ENCODE measurements around the gene REC114.
"Not testable (repeated sequence)": the region's sequence is repeated elsewhere in the genome, so short reads cannot be mapped to it uniquely, and the experiment has no call there.

REC114 gene

GRCh38 chr15:73442968-73443367 is at the start of gene REC114:
Gene REC114 (plus strand): TSS chr15:73443164. CDS start chr15:73443186, 22 bp downstream.
- DNase-seq = no peak

DNA sequence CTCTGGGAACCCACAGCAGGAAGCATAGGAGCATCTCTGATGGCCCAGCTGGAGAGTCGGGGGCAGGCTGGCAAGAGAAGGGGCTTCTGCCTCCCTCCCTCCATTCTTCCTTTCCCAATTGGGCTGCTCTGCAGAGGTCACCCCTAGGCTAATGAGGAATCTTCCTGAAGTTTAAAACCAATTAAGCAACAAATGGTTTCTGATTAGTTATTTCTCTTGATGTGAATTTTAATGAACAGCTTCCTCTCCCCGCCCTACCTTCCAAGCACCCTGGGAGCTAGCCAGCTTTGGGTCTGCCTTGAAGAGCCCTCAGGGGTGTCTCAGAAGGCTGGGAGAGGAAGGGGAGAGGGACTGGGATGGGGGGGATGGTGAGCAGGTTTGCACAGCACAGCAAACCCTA is 49.6 kb upstream of the REC114 start:
- DNase-seq = no peak

DNA sequence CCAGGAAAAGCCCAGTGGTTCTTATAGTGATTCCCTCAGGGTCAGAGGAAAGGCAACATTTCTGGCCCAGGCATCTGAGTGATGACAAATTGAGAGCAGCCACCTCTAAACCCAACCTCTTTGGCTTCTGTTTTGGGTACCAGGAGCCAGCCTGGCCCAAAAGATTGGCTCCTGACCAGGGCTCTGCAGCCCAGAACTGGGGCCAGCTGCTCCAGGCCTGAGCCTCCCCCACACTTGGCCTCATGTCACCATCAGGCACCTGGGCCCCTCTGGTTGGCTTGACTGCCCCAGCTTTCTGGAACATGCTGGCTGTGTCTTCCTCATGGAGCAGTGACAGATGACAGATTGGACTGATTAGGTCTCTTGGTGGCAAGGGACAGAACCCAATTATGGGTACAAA is 48.2 kb upstream of the REC114 start:
- peak in 1 of 2 experiments; percentile 70 for DNase-seq

- no peak for DNase-seq
These were observed 47.3 kb upstream of the REC114 start for GRCh38 chr15:73395671-73396070.

DNA sequence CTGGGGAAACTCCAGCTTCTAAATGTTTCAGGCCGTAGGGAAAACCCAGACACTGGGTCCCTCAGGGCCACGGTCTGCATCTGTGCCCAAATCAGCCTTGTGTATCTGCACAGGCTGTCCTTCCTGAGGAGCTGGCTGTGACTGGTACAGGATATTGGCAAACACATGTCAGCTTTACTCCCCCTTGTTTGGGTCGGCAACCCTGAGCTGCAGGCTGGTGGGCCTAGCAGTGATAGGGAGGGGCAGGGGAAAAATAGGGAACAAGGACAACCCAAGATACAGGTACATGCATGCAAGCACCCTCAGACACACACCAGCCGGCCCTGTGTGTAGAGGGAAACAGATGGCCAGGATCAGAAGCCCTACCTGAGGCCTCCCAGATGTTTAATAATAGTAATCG is 45.5 kb upstream of the REC114 start:
- no peak for DNase-seq

GRCh38 chr15:73398861-73399260 is 44.1 kb upstream of the REC114 start:
- DNase-seq = no peak

DNA sequence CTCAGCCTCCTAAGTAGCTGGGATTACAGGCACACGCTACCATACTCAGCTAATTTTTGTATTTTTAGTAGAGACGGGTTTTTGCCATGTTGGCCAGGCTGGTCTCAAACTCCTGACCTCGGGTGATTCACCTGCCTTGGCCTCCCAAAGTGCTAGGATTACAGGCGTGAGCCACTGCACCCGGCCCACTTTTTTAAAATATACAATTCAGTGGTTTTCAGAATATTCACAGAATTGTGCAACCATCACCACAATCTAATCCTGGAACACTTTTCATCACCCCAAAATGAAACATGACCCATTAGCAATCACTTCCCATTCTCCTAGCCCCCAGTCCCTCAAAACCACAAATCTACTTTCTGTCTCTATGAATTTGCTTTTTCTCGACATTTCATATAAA is 42.7 kb upstream of the REC114 start:
- DNase-seq = not testable (repeated sequence)

DNA sequence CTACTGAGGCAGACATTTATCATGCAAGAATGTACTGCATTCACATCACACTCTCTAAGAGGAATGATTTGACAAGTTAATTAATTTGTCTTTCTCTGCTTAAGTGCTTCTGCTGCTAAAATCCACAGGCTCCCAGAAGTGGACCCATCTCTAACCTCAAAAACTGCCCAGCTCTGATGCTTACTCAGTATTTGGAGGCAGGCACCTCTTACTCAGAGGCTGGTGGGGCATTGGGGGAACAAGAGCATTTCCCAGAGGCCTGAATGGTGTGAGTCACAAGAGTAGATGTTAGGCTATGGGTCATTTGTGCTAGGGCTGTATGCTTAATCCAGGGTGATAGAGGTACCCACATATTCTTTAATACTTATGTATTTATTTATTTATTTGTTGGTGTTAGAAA is 39.8 kb upstream of the REC114 start:
- no peak for DNase-seq

DNA sequence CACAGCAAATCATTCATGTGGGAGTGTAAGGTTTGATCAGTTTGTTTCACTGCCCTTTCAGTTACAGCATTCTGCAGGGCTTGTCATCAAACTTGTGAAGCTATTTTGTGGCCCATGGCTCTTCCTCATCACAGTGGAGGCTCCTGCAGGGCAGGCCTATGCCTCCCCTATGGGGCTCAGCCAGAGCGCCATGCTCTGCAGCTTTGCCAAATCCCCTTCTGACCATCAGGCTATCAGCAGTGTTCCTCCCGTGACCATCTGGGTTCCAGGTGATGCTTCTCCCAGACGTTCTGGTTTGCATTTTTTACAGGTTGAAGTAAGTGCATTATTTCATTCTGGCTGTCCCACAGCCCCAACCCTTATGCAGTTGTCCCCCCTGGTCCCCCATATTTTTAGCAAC is 28.1 kb upstream of the REC114 start:
- DNase-seq = no peak

DNA sequence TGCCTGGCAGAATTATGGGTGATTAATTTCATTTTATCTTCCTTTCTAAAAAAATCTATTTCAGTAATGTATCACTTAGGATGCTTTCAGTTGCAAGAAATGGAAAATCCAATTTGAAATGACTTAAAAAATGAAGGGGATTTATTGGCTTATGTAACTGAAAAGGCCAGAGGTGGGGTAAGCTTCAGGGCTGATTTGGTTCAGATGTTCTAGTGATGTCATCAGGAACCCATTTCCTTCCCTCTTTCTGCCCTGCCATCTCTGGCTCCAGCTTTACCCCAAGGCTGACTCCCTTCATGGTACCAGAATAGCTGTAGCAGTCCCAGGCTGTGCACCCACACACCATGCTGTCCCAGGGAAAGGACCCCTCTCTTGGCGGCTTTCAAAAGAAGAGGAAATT is 18.5 kb upstream of the REC114 start:
- DNase-seq = no peak

- DNase-seq = no peak
These were observed 17.5 kb upstream of the REC114 start for GRCh38 chr15:73425510-73425909.

DNA sequence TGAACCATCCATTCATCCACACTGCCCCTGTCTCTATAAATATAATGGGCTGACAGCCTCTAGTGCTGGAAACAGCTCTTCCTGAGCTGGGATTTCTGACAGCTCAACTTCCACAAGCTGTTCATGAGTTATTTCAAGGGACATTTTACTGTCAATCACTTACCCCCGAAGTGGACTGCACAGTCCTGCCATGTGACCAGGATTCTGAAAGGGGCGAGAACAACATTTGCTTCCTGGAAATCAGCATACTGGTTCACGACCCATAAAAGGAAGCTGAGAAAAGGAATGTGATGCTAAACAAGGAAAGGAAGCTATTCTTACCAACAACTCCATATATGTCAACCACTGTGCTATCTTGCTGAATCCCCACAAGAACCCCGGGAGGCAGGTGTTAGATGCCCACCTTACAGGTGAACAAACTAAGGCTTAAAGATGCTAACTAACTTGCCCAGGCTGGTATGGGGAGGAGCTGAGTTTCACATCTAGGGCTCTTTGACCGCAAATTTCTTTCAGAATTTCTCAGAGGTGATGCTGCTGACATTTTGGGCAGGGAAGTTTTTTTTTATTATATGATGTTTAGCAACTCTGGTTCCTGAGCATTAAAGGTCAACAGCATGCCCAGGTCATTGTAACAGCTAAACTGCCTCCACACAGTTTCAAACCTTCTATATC is 16.5 kb upstream of the REC114 start:
- DNase-seq = no peak

GRCh38 chr15:73431329-73431728 is 11.6 kb upstream of the REC114 start:
- not testable (repeated sequence) for DNase-seq

GRCh38 chr15:73433873-73434272 is 9.1 kb upstream of the REC114 start:
- DNase-seq = no peak

DNA sequence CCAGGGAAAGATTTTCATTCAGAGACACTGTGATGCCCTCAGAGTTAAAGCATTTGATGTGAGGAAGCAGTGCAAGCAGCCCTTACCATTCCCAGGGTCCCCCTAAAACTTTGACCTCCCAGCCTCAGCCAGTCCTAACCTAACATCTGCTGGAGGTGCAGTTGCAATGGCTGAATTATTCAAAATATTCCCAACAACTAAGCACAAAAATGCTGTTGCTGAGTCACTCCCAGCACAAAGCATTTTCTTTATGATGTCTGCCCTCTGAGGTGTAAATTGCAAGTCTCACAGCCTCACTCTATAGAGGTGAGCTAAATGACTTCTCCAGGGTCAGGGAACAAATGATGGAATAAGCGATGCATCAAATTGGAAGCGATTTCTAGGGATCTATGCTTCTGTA is 6.4 kb upstream of the REC114 start:
- no peak for DNase-seq

- DNase-seq = no peak
These were observed 5.3 kb upstream of the REC114 start for GRCh38 chr15:73437543-73438109.

GRCh38 chr15:73438651-73439050 is 4.3 kb upstream of the REC114 start:
- no peak for DNase-seq

- DNase-seq = no peak
These were observed 2.4 kb upstream of the REC114 start for GRCh38 chr15:73440571-73440970.

DNA sequence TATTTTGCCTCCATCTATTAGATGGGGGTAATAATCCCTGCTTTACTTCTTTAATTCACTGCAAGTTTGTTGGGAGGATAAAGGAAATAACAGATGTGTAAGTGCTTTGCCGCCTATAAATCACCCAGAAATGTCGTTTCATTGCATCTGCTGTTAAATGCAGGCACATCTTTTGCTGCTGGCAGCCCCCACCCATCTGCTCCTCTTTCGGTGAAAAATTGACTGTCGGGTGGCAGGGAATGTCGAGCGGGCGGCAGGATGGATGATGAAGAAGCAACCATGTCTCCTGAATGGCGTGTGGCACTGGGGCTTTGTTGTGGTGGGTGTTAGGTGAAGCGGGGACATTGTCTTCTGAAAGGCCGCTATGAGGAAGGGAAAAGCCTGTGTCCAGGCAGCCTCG is 543 bp upstream of the REC114 start:
- no peak for DNase-seq

DNA sequence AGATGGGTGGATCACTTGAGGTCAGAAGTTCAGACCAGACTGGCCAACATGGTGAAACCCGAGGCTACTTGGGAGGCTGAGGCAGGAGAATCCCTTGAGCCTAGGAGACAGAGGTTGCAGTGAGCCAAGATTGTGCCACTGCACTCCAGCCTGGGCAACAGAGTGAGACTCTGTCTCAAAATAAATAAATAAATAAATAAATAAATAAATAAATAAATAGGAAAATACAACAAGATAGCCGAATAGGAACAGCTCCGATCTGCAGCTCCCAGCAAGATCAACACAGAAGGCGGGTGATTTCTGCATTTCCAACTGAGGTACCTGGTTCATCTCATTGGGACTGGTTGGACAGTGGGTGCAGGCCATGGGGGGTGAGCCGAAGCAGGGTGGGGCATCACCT is 4.5 kb downstream of the REC114 start:
- not testable (repeated sequence) for DNase-seq

- not testable (repeated sequence) for DNase-seq
These were observed 5.3 kb downstream of the REC114 start for GRCh38 chr15:73448158-73448758.

GRCh38 chr15:73449980-73450379 is 7.0 kb downstream of the REC114 start:
- not testable (repeated sequence) for DNase-seq

DNA sequence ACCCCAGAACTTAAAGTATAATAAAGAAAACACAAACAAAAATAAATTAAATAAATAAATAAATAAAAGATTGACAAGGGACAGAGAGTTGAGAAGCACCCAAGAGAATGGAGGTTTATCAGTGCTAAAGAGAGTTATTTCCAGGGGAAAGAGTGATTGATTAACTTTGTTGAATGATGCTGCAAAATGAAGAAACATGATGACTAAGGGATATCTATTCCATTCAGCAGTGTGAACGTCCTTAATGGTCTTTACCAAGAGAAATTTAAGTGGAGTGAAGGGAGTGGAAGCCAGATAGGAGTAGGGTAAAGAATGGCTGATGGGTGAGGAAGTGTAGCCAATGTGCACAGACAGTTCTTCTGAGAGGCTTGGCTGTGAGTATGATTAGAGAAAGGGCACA is 11.1 kb downstream of the REC114 start:
- no peak for DNase-seq

DNA sequence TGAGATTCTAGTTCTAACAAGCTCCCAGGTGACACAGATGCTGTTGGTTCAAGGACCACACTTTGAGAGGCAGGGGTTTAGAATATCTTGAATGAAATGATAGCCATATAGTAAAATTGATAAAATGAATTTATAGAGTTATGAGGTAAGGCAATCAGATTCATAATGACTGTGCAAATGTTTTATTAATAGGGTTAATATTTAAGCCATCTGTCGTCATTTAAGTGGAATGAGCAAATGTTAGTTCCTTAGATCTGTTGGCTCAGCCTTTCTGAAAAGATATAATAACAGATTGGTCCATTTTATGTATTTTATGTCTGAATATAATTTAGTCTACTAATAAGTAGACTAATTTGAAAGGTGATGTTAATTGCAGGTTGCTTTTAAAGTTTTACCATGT is 12.9 kb downstream of the REC114 start:
- DNase-seq = no peak

GRCh38 chr15:73457334-73457733 is 14.4 kb downstream of the REC114 start:
- DNase-seq = no peak

Data from NCI-H446 (cell line).